GM12878 (cell line): ENCODE results near the gene FBXW12. TPM values are rescaled to one million over a fixed set of nuclear protein-coding genes. Genes with fewer than 3 reads are reported as not detected.

ENCODE experiments used
- ATAC-seq: fragments of 200-7000 bp; cut with Tn5 transposase; 3 replicates; pipeline ENCODE4 v1.9.1; 2020; ENCODE audit warnings: mild to moderate bottlenecking, moderate library complexity
- BruUV-seq: library from RNA; stranded (reverse); fragments of 400-500 nt; replicated peaks from 2 replicates; lab custom pipeline; 2021; lab: Mats Ljungman, UMichigan
- CTCF ChIA-PET: fragments of 300-600 bp; sonication (Branson Sonifier 250); formaldehyde crosslinking; extraction: SDS; loops from one replicate; lab custom pipeline; 2021; ENCODE audit warnings: inconsistent platforms; lab: Yijun Ruan, JAX
- POLR2A ChIA-PET: fragments of 350-600 bp; formaldehyde crosslinking; extraction: SDS; loops from one replicate; lab custom pipeline; 2021; ENCODE audit warnings: inconsistent platforms; lab: Charles Lee
- RAD21 ChIA-PET: fragments of 300-600 bp; sonication (Branson Sonifier 250); formaldehyde crosslinking; loops from one replicate; lab custom pipeline; 2023; ENCODE audit warnings: antibody characterized with exemption; ENCODE audit not compliant: unreplicated experiment; lab: Charles Lee
- SMC1A ChIA-PET: fragments of 300-600 bp; sonication (Branson Sonifier 250); formaldehyde crosslinking; loops from one replicate; lab custom pipeline; 2023; ENCODE audit not compliant: unreplicated experiment, uncharacterized antibody; lab: Charles Lee
- DNase-seq: peaks from one replicate; pipeline ENCODE4 v3.0.0-alpha.2; 2011; ENCODE audit warnings: low read depth, low spot score
- FAIRE-seq: peaks from 3 replicates; lab custom pipeline; 2011; peaks lifted over from hg19 to GRCh38; lab: Jason Lieb, UNC
- H2AFZ ChIP-seq: 2 replicates; pipeline ENCODE4 v1.6.0; 2011; ENCODE audit warnings: low read depth, low read length, control low read depth; ENCODE audit not compliant: control insufficient read depth
- H3K27ac ChIP-seq: 2 replicates; pipeline ENCODE4 v1.5.1; 2011; ENCODE audit warnings: control low read depth; ENCODE audit not compliant: control insufficient read depth, insufficient read depth
- H3K27me3 ChIP-seq, 2 experiments: replicated peaks in 1 of 2; 2 replicates each; pipeline versions ENCODE4 v1.6.0 to v1.6.1; 2011; ENCODE audit warnings: low read length in 1 of 2; ENCODE audit not compliant: control insufficient read depth in 2 of 2, insufficient read depth in 2 of 2
- H3K36me3 ChIP-seq, 2 experiments: 2 replicates each; pipeline ENCODE4 v1.5.1; 2011; ENCODE audit warnings: low read length in 1 of 2; ENCODE audit not compliant: control insufficient read depth in 2 of 2, insufficient read depth in 2 of 2
- H3K4me1 ChIP-seq: 2 replicates; pipeline ENCODE4 v1.6.1; 2011; ENCODE audit warnings: mild to moderate bottlenecking, low read length, moderate library complexity, mixed read lengths; ENCODE audit not compliant: control insufficient read depth, insufficient read depth
- H3K4me2 ChIP-seq: 2 replicates; pipeline ENCODE4 v1.6.0; 2011; ENCODE audit warnings: control low read depth; ENCODE audit not compliant: control insufficient read depth, insufficient read depth
- H3K4me3 ChIP-seq: fragments of 200-600 bp; sonication (generic); 2 replicates; pipeline ENCODE4 v1.5.1; 2016
- H3K79me2 ChIP-seq: 2 replicates; pipeline ENCODE4 v1.6.0; 2011; ENCODE audit warnings: low read length; ENCODE audit not compliant: control insufficient read depth, insufficient read depth
- H3K9ac ChIP-seq: 2 replicates; pipeline ENCODE4 v1.8.0; 2011; ENCODE audit warnings: low read length, control low read depth, mixed read lengths; ENCODE audit not compliant: control insufficient read depth, insufficient read depth
- H3K9me3 ChIP-seq: replicated peaks from 3 replicates; pipeline ENCODE4 v1.5.1; 2011; ENCODE audit warnings: mild to moderate bottlenecking, low read length; ENCODE audit not compliant: control insufficient read depth, insufficient read depth
- H4K20me1 ChIP-seq: 2 replicates; pipeline ENCODE4 v1.6.0; 2011; ENCODE audit not compliant: control insufficient read depth, insufficient read depth
- ATF7 ChIP-seq: fragments of 450-650 bp; IDR thresholded peaks from 2 replicates; pipeline ENCODE4 v1.6.1; 2016; ENCODE audit warnings: low read depth, mild to moderate bottlenecking
- FOS ChIP-seq: IDR thresholded peaks from 3 replicates; pipeline ENCODE4 v1.6.1; 2011; ENCODE audit warnings: borderline replicate concordance; ENCODE audit not compliant: insufficient read length; ENCODE audit errors: extremely low read depth
- MXI1 ChIP-seq: fragments of 150-350 bp; IDR thresholded peaks from 2 replicates; pipeline ENCODE4 v1.6.1; 2011; ENCODE audit warnings: low read depth, mild to moderate bottlenecking, inconsistent platforms, low read length, improper control_type of control experiment
- NR2C1 ChIP-seq: fragments of 450-650 bp; IDR thresholded peaks from 2 replicates; pipeline ENCODE4 v1.6.1; 2017; ENCODE audit warnings: antibody characterized with exemption, mild to moderate bottlenecking, moderate library complexity
- NR2C2 ChIP-seq: IDR thresholded peaks from 2 replicates; pipeline ENCODE4 v1.6.1; 2011; ENCODE audit warnings: borderline replicate concordance, low read depth; ENCODE audit not compliant: control insufficient read depth, insufficient read length
- NRF1 ChIP-seq: conservative IDR thresholded peaks from 2 replicates; pipeline ENCODE4 v1.6.1; 2011; ENCODE audit warnings: mild to moderate bottlenecking, low read depth, low read length, improper control_type of control experiment
- POLR2AphosphoS2 ChIP-seq: IDR thresholded peaks from 2 replicates; pipeline ENCODE4 v1.6.1; 2011; ENCODE audit warnings: low read depth, mild to moderate bottlenecking, low read length, improper control_type of control experiment, moderate library complexity
- POLR2AphosphoS5 ChIP-seq: IDR thresholded peaks from 2 replicates; pipeline ENCODE4 v1.6.1; 2011; ENCODE audit warnings: mild to moderate bottlenecking, low read length, inconsistent platforms
- RB1 ChIP-seq: fragments of 450-650 bp; formaldehyde crosslinking; IDR thresholded peaks from 2 replicates; pipeline ENCODE4 v1.6.1; 2017; ENCODE audit warnings: mild to moderate bottlenecking, borderline replicate concordance
- SKIL ChIP-seq: fragments of 450-650 bp; IDR thresholded peaks from 2 replicates; pipeline ENCODE4 v1.6.1; 2017; ENCODE audit warnings: mild to moderate bottlenecking, low read depth, inconsistent platforms; ENCODE audit not compliant: poor library complexity, severe bottlenecking
- SPI1 ChIP-seq: IDR thresholded peaks from 2 replicates; pipeline ENCODE4 v1.6.1; 2011; ENCODE audit warnings: low read depth, mild to moderate bottlenecking, low read length, moderate library complexity, borderline replicate concordance; ENCODE audit not compliant: insufficient read depth
- SREBF2 ChIP-seq: IDR thresholded peaks from 2 replicates; pipeline ENCODE4 v1.6.1; 2012; ENCODE audit warnings: mild to moderate bottlenecking, low read length
- STAT1 ChIP-seq: fragments of 450-650 bp; conservative IDR thresholded peaks from 2 replicates; pipeline ENCODE4 v1.6.1; 2014; ENCODE audit warnings: antibody characterized with exemption, mild to moderate bottlenecking
- TAF1 ChIP-seq: IDR thresholded peaks from 2 replicates; pipeline ENCODE4 v1.6.1; 2011; ENCODE audit warnings: mild to moderate bottlenecking, low read depth, low read length, borderline replicate concordance
- ZBED1 ChIP-seq: IDR thresholded peaks from 2 replicates; pipeline ENCODE4 v1.6.1; 2016; ENCODE audit warnings: borderline replicate concordance
- ZSCAN29 ChIP-seq: fragments of 450-650 bp; IDR thresholded peaks from 2 replicates; pipeline ENCODE4 v1.6.1; 2017; ENCODE audit warnings: mild to moderate bottlenecking, moderate library complexity
- WGBS: methylation state at CpG from one replicate; pipeline ENCODE4 v1.1.6; 2016; ENCODE audit warnings: low lambda C conversion rate; ENCODE audit not compliant: insufficient replicate concordance, insufficient coverage; ENCODE audit errors: missing lambda C conversion rate; 5-methylcytosine and 5-hydroxymethylcytosine counted together
- in situ Hi-C: fragments of 300-500 bp; cut with MboI; formaldehyde crosslinking; loops from 9 replicates; pipeline ENCODE4 v1.14.3; 2018; ENCODE audit warnings: mixed read lengths
- intact Hi-C: fragments of 100-400 bp; cut with micrococcal nuclease; formaldehyde crosslinking; loops from one replicate; pipeline ENCODE4 v1.14.2; 2022; ENCODE audit not compliant: unreplicated experiment
- polyA plus RNA-seq, 11 experiments: library from polyadenylated mRNA; depleted of rRNA in 4 of 11; unstranded in 6 of 11; stranded (reverse) in 5 of 11; fragments of >200 nt; fragmentation: Nextera tagmentation in 4 of 11; fragmentation: Illumina TruSeq in 1 of 11; extraction: Ambion mirVana in 4 of 11; extraction: Trizol in 1 of 11; gene quantifications; 1 replicate in 1 of 11; 2 replicates in 10 of 11; pipeline versions ENCODE4 v1.2.1 to v1.2.3, GENCODE V29; 2011 to 2016; ENCODE audit warnings: inconsistent platforms in 2 of 11, missing spikeins in 2 of 11, low read depth in 1 of 11
- total RNA-seq, 4 experiments: library from RNA; depleted of rRNA in 3 of 4; stranded (reverse); fragments of >200 nt in 3 of 4; fragmentation: Illumina TruSeq in 1 of 4; extraction: Trizol in 1 of 4; gene quantifications; 2 replicates each; pipeline versions ENCODE4 v1.2.1 to v1.2.3, GENCODE V29; 2013 to 2021
- TF ChIP-seq, protein P1 (sequence below): fragments of 450-650 bp; IDR thresholded peaks from 2 replicates; pipeline ENCODE4 v1.6.1; 2016; ENCODE audit warnings: mild to moderate bottlenecking

FBXW12 gene
- total and polyA plus RNA-seq, 10 of the 15 experiments (the other 5 are each of a cell fraction or from before 2014, with no cell fraction given), result 0.04 to 0.18 (median 0.12) TPM; not detected in 4

DNA sequence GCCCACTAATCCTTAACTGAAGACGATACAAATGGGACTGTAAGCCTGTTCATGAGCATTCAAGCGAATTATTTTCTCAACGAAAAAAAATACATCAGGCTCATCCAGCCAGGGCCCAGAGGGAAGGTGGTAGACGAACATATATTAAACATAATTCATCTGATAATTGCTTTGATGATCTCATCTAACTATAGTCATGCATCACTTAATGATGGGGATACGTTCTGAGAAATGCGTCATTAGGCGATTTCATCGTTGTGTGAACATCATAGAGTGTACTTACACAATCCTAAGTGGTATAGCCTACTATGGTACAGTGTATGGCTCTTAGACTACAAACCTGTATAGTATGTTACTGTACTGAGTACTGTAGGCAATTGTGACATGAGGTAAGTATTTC is 28.6 kb upstream of the FBXW12 start:
- Histone ChIP-seq H3K4me2 (no peak overlapping the region), H2AFZ (no peak overlapping the region), H3K4me3 (no peak overlapping the region), H3K9me3 (no peaks in the 10 kb centered on the region), H3K27me3 (no peaks in the 10 kb centered on the region), H3K27ac (no peak overlapping the region), H3K9ac (no peak overlapping the region), H4K20me1 (no peaks in the 10 kb centered on the region), H3K36me3 (no peaks in the 10 kb centered on the region), H3K4me1 (no peaks in the 10 kb centered on the region), H3K79me2 (no peaks in the 10 kb centered on the region)
- in situ Hi-C loops (no loop called here), intact Hi-C loops (no loop called here)
- TF ChIP-seq POLR2AphosphoS2 (no peak), SPI1 (no peak), MXI1 (no peak), NR2C2 (no peak), ZBED1 (no peak), STAT1 (no peak), NRF1 (no peak), TAF1 (no peak), ATF7 (no peak), SKIL (no peak), RB1 (no peak), POLR2AphosphoS5 (no peak), SREBF2 (no peak), NR2C1 (no peak), FOS (no peak), ZSCAN29 (no peak)
- TF ChIP-seq, protein P1, sequence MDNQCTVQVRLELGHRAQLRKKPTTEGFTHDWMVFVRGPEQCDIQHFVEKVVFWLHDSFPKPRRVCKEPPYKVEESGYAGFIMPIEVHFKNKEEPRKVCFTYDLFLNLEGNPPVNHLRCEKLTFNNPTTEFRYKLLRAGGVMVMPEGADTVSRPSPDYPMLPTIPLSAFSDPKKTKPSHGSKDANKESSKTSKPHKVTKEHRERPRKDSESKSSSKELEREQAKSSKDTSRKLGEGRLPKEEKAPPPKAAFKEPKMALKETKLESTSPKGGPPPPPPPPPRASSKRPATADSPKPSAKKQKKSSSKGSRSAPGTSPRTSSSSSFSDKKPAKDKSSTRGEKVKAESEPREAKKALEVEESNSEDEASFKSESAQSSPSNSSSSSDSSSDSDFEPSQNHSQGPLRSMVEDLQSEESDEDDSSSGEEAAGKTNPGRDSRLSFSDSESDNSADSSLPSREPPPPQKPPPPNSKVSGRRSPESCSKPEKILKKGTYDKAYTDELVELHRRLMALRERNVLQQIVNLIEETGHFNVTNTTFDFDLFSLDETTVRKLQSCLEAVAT, result no peak
- SMC1A ChIA-PET, result no interaction called here
- 58% methylated on average over 8 of the region's 8 CpGs for WGBS
- BruUV-seq, result no TSS peak
- DNase-seq, result no peak
- no peak for FAIRE-seq
- RAD21 ChIA-PET, result no interaction called here
- CTCF ChIA-PET, result interaction anchor here (0.6 kb wide), 1 partner anchor 982 kb away, joined by 3 read pairs; no protein-coding TSS in a partner anchor
- ATAC-seq, result no peak
- POLR2A ChIA-PET, result no interaction called here
